K562 (cell line): ENCODE measurements around the gene ZNF749. TPM values are rescaled to one million over a fixed set of nuclear protein-coding genes. Genes with fewer than 3 reads are reported as not detected.

Experiments used
- ATAC-seq: fragments of 200-7000 bp; cut with Tn5 transposase; 3 replicates; pipeline ENCODE4 v1.9.1; 2020; ENCODE audit warnings: moderate library complexity
- BruUV-seq: library from RNA; stranded (reverse); fragments of 400-500 nt; replicated peaks from 2 replicates; lab custom pipeline; 2021; lab: Mats Ljungman, UMichigan
- CTCF ChIA-PET: fragments of 300-600 bp; formaldehyde crosslinking; extraction: SDS; loops from one replicate; lab custom pipeline; 2021; ENCODE audit warnings: low intra/inter-chr PET ratio; lab: Yijun Ruan, JAX
- POLR2A ChIA-PET: fragments of 300-600, 350-650 bp; sonication (Branson Sonifier 250); formaldehyde crosslinking; extraction: SDS; loops from one replicate; lab custom pipeline; 2021; ENCODE audit warnings: antibody characterized with exemption, inconsistent platforms; lab: Yijun Ruan, JAX
- DNase-seq, 4 experiments: peaks; one replicate each; pipeline versions ENCODE4 v3.0.0 to v3.0.0-alpha.2; 2011 to 2018; ENCODE audit warnings: low spot score in 3 of 4, mixed read lengths in 3 of 4; ENCODE audit errors: extremely low read depth in 1 of 4
- FAIRE-seq: peaks from 2 replicates; lab custom pipeline; 2011; peaks lifted over from hg19 to GRCh38; lab: Jason Lieb, UNC
- H2AFZ ChIP-seq: 2 replicates; pipeline ENCODE4 v1.6.0; 2011; ENCODE audit warnings: low read depth, low read length, control low read depth, inconsistent platforms
- H3K27ac ChIP-seq: fragments of 200-600 bp; 3 replicates; pipeline ENCODE4 v1.8.0; 2011; ENCODE audit warnings: low read depth, mild to moderate bottlenecking, control low read depth, inconsistent platforms, low read length, moderate library complexity, mixed read lengths; ENCODE audit errors: extremely low read depth
- H3K27me3 ChIP-seq, 2 experiments: fragments of 300-600 bp in 1 of 2; 2 replicates in 1 of 2; 3 replicates in 1 of 2; pipeline versions ENCODE4 v1.6.0 to v1.8.0; 2011; ENCODE audit warnings: inconsistent platforms in 2 of 2, low read length in 2 of 2, mild to moderate bottlenecking in 1 of 2, mixed read lengths in 1 of 2, moderate library complexity in 1 of 2; ENCODE audit not compliant: control insufficient read depth in 2 of 2, insufficient read depth in 2 of 2
- H3K36me3 ChIP-seq: fragments of 300-600 bp; 3 replicates; pipeline ENCODE4 v1.8.0; 2011; ENCODE audit warnings: mild to moderate bottlenecking, low read length, inconsistent platforms; ENCODE audit not compliant: control insufficient read depth, insufficient read depth
- H3K4me1 ChIP-seq, 2 experiments: fragments of 200-600 bp in 1 of 2; replicated peaks in 1 of 2; 2 replicates in 1 of 2; 3 replicates in 1 of 2; pipeline versions ENCODE4 v1.5.1 to v1.8.0; 2011; ENCODE audit warnings: inconsistent platforms in 2 of 2, low read length in 2 of 2, mild to moderate bottlenecking in 1 of 2, mixed read lengths in 1 of 2, moderate library complexity in 1 of 2; ENCODE audit not compliant: control insufficient read depth in 2 of 2, insufficient read depth in 2 of 2
- H3K4me2 ChIP-seq: 2 replicates; pipeline ENCODE4 v1.6.1; 2011; ENCODE audit warnings: low read length, control low read depth, inconsistent platforms, mixed read lengths; ENCODE audit not compliant: insufficient read depth
- H3K4me3 ChIP-seq: fragments of 200-600 bp; sonication (generic), shearing (Covaris generic); 2 replicates; pipeline ENCODE4 v1.5.1; 2016; ENCODE audit warnings: control low read depth, inconsistent platforms
- H3K79me2 ChIP-seq: fragments of 200-600 bp; 3 replicates; pipeline ENCODE4 v1.8.0; 2011; ENCODE audit warnings: low read length, inconsistent platforms; ENCODE audit not compliant: control insufficient read depth, insufficient read depth
- H3K9ac ChIP-seq, 2 experiments: 2 replicates each; pipeline versions ENCODE4 v1.6.0 to v1.6.1; 2011; ENCODE audit warnings: low read depth in 2 of 2, low read length in 2 of 2, control low read depth in 1 of 2, inconsistent platforms in 1 of 2, mild to moderate bottlenecking in 1 of 2, mixed read lengths in 1 of 2; ENCODE audit not compliant: insufficient read depth in 1 of 2
- H3K9me1 ChIP-seq: one replicate; pipeline ENCODE4 v1.6.0; 2011; ENCODE audit warnings: inconsistent platforms, mild to moderate bottlenecking, low read length, moderate library complexity; ENCODE audit not compliant: control insufficient read depth, insufficient read depth
- H3K9me3 ChIP-seq: replicated peaks from 2 replicates; pipeline ENCODE4 v1.5.1; 2011; ENCODE audit warnings: low read depth, low read length, inconsistent platforms; ENCODE audit not compliant: control insufficient read depth, insufficient read depth
- H4K20me1 ChIP-seq: replicated peaks from 2 replicates; pipeline ENCODE4 v1.6.1; 2011; ENCODE audit warnings: low read length, inconsistent platforms, mixed read lengths; ENCODE audit not compliant: control insufficient read depth, insufficient read depth
- CHD4 ChIP-seq: fragments of 200-600 bp; sonication (generic); IDR thresholded peaks from 3 replicates; pipeline ENCODE4 v1.6.1; 2012; ENCODE audit warnings: low read depth, mild to moderate bottlenecking, mixed read lengths, low read length, inconsistent platforms; ENCODE audit not compliant: insufficient read depth, insufficient replicate concordance, poor library complexity, severe bottlenecking
- FOXO4 ChIP-seq: fragments of 450-650 bp; formaldehyde crosslinking; IDR thresholded peaks from 2 replicates; pipeline ENCODE4 v1.4.0; 2020; ENCODE audit warnings: mild to moderate bottlenecking, moderate library complexity
- MCM7 ChIP-seq, 2 experiments: fragments of 450-650 bp; IDR thresholded peaks; 2 replicates each; pipeline ENCODE4 v1.6.1; 2016 to 2018
- ZBTB5 ChIP-seq: fragments of 450-650 bp; IDR thresholded peaks from 2 replicates; pipeline ENCODE4 v1.6.1; 2017; ENCODE audit warnings: antibody characterized with exemption
- WGBS: fragments of 100-300 bp; shearing (Covaris generic); methylation state at CpG from one replicate; pipeline ENCODE4 v1.1.6; 2016; ENCODE audit warnings: low coverage, mixed read lengths; ENCODE audit not compliant: insufficient coverage; ENCODE audit errors: missing lambda C conversion rate; 5-methylcytosine and 5-hydroxymethylcytosine counted together
- in situ Hi-C: fragments of 300-500 bp; cut with MboI; formaldehyde crosslinking; loops from 4 replicates; pipeline ENCODE4 v1.15.0; 2018; ENCODE audit warnings: inconsistent platforms, mixed read lengths
- intact Hi-C: fragments of 100-400 bp; cut with micrococcal nuclease; formaldehyde crosslinking; loops from 2 replicates; pipeline ENCODE4 v1.14.2; 2022
- polyA plus RNA-seq, 8 experiments: library from polyadenylated mRNA; depleted of rRNA in 4 of 8; stranded (reverse) in 5 of 8; unstranded in 3 of 8; fragments of >200 nt; fragmentation: Nextera tagmentation in 2 of 8; fragmentation: Illumina TruSeq in 1 of 8; extraction: Ambion mirVana in 2 of 8; extraction: Trizol in 1 of 8; gene quantifications; 2 replicates each; pipeline versions ENCODE4 v1.2.1 to v1.2.3, GENCODE V29; 2011 to 2014; ENCODE audit warnings: inconsistent platforms in 1 of 8, missing spikeins in 1 of 8
- total RNA-seq, 7 experiments: library from RNA; depleted of rRNA in 6 of 7; stranded (reverse); fragments of >200 nt in 6 of 7; fragmentation: Illumina TruSeq in 2 of 7; extraction: Trizol in 2 of 7; gene quantifications; 2 replicates each; pipeline versions ENCODE4 v1.2.1 to v1.2.3, GENCODE V29; 2011 to 2021; ENCODE audit warnings: low replicate concordance in 1 of 7

The ZNF749 gene
- total and polyA plus RNA-seq, 9 of the 15 experiments (the other 6 are each of a cell fraction or from before 2014, with no cell fraction given): 5.3 to 33.2 (median 15.0) TPM

DNA sequence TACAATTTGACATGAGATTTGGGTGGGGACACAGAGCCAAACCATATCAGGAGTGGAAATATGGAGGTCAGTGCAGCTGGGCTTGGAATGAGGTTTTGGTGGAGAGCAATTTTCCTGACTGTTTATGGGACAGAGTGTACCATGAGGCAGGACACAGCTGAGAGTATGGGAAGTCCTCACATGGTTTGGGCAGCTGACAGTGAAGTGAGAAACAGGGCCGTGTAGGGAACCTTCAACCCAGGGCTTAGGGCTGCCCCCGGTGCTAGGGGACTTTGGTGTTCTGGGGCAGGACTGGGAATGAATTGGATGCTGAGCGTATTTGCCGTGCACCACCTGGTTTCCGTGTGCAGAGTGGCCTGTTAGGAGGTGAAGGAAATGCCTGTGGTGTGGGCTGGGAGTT lies 39.4 kb upstream of the ZNF749 start:
- no peak overlapping the region for H3K4me3 ChIP-seq
- POLR2A ChIA-PET: no interaction called here
- intact Hi-C loops (no loop called here), in situ Hi-C loops (no loop called here)
- BruUV-seq: no TSS peak
- peaks cover 17% of the 10 kb centered on the region for H3K79me2 ChIP-seq
- H3K4me1 ChIP-seq: no peaks in the 10 kb centered on the region; a peak in 1 of 5 replicates
- CTCF ChIA-PET: no interaction called here
- H3K9ac ChIP-seq: no peak overlapping the region
- 11% methylated on average over 5 of the region's 5 CpGs for WGBS
- no peak overlapping the region for H2AFZ ChIP-seq
- DNase-seq: no peak
- H3K27ac ChIP-seq: no peak overlapping the region
- H3K9me3 ChIP-seq: peaks cover 6% of the 10 kb centered on the region; the same call in 1 of the 2 replicates
- ATAC-seq: no peak
- H4K20me1 ChIP-seq: no peaks in the 10 kb centered on the region
- H3K27me3 ChIP-seq: no peaks in the 10 kb centered on the region
- H3K9me1 ChIP-seq: no peaks in the 10 kb centered on the region
- TF ChIP-seq FOXO4 (CRISPR knock-in tag) (no peak), MCM7 (IDR thresholded peaks at IDR 0.05) (no peak), ZBTB5 (no peak), CHD4 (no peak)
- no peak for FAIRE-seq
- H3K36me3 ChIP-seq: peaks cover 15% of the 10 kb centered on the region; the same call in 1 of the 3 replicates
- no peak overlapping the region for H3K4me2 ChIP-seq
